Measurements from ENCODE around the gene RERE.
A peak's percentile ranks its signal among the peaks of the same experiment; 100 is the strongest.

RERE gene

GRCh38 chr1:8388732-8389562, 428.5 kb downstream of the RERE start:
- Histone ChIP-seq H3K4ac (ENCODE audit: low read length) (no peak overlapping the region), H2BK12ac (ENCODE audit: low read length) (no peak overlapping the region), H3K36me3 (replicated peaks in 1 of 2; ENCODE audit: control insufficient read depth in 2 of 2, insufficient read depth in 2 of 2, low read length in 2 of 2) (peaks cover 6 to 68% of the 10 kb centered on the region in 2 donors), H3K4me3 (ENCODE audit: low read length in 2 of 2) (no peak overlapping the region), H3K9ac (ENCODE audit: low read depth, low read length, poor library complexity) (no peak overlapping the region), H3K9me3 (replicated peaks in 1 of 2; ENCODE audit: control insufficient read depth in 2 of 2, insufficient read depth in 1 of 2, low read depth in 1 of 2, low read length in 2 of 2) (peaks cover 0 to 7% of the 10 kb centered on the region in 2 donors), H3K27ac (replicated peaks; ENCODE audit: low read length) (no peak overlapping the region), H3K4me2 (ENCODE audit: insufficient read depth, low read length, poor library complexity, severe bottlenecking) (no peak overlapping the region), H3K79me1 (ENCODE audit: low read depth, low read length) (peaks cover 7% of the 10 kb centered on the region), H2BK15ac (ENCODE audit: low read length) (no peak overlapping the region), H3K27me3 (ENCODE audit: control insufficient read depth in 3 of 3, insufficient read depth in 3 of 3, low read depth in 1 of 3, low read length in 3 of 3) (no peaks in the 10 kb centered on the region), H3K23ac (ENCODE audit: low read depth, low read length, poor library complexity) (no peak overlapping the region), H2BK120ac (ENCODE audit: low read depth, low read length) (no peak overlapping the region), H3K18ac (ENCODE audit: low read length) (no peak overlapping the region), H2AFZ (ENCODE audit: low read length) (no peak overlapping the region), H4K8ac (ENCODE audit: low read depth, low read length) (no peak overlapping the region), H2AK5ac (ENCODE audit: low read depth, low read length) (no peak overlapping the region), H3K14ac (ENCODE audit: low read length) (no peak overlapping the region), H2BK5ac (ENCODE audit: low read length) (no peak overlapping the region), H3K4me1 (ENCODE audit: control insufficient read depth in 2 of 2, insufficient read depth in 1 of 2, low read depth in 1 of 2, low read length in 2 of 2) (peaks cover 3% of the 10 kb centered on the region in 2 donors), H4K91ac (ENCODE audit: low read depth, low read length, poor library complexity) (no peak overlapping the region)
- WGBS, 2 donors (ENCODE audit: extremely low coverage in 2 of 2, insufficient read length in 2 of 2, insufficient replicate concordance in 1 of 2), result no CpG with 5 or more reads among the region's 12 CpGs
- DNase-seq (ENCODE audit: low spot score), result no peak

GRCh38 chr1:8386247-8386646, 431.2 kb downstream of the RERE start:
- no peak overlapping the region for H3K18ac ChIP-seq (ENCODE audit: low read length)
- no peak for DNase-seq (ENCODE audit: low spot score)
- H3K23ac ChIP-seq (ENCODE audit: low read depth, low read length, poor library complexity), result no peak overlapping the region
- H2BK120ac ChIP-seq (ENCODE audit: low read depth, low read length), result no peak overlapping the region
- no peaks in the 10 kb centered on the region for H3K27me3 ChIP-seq (ENCODE audit: control insufficient read depth in 3 of 3, insufficient read depth in 3 of 3, low read depth in 1 of 3, low read length in 3 of 3)
- no peak overlapping the region for H3K4me3 ChIP-seq (ENCODE audit: low read length in 2 of 2)
- H3K9me3 ChIP-seq (replicated peaks in 1 of 2; ENCODE audit: control insufficient read depth in 2 of 2, insufficient read depth in 1 of 2, low read depth in 1 of 2, low read length in 2 of 2), result peaks cover 0 to 7% of the 10 kb centered on the region in 2 donors
- H3K14ac ChIP-seq (ENCODE audit: low read length), result no peak overlapping the region
- no peak overlapping the region for H3K27ac ChIP-seq (replicated peaks; ENCODE audit: low read length)
- no peak overlapping the region for H3K4me2 ChIP-seq (ENCODE audit: insufficient read depth, low read length, poor library complexity, severe bottlenecking)
- H3K79me1 ChIP-seq (ENCODE audit: low read depth, low read length), result peaks cover 7% of the 10 kb centered on the region
- H2BK15ac ChIP-seq (ENCODE audit: low read length), result no peak overlapping the region
- peaks cover 15 to 16% of the 10 kb centered on the region in 2 donors for H3K4me1 ChIP-seq (ENCODE audit: control insufficient read depth in 2 of 2, insufficient read depth in 1 of 2, low read depth in 1 of 2, low read length in 2 of 2)
- no peak overlapping the region for H3K9ac ChIP-seq (ENCODE audit: low read depth, low read length, poor library complexity)
- H2BK5ac ChIP-seq (ENCODE audit: low read length), result no peak overlapping the region
- no peak overlapping the region for H4K91ac ChIP-seq (ENCODE audit: low read depth, low read length, poor library complexity)
- H2AK5ac ChIP-seq (ENCODE audit: low read depth, low read length), result no peak overlapping the region
- peaks cover 6 to 52% of the 10 kb centered on the region in 2 donors for H3K36me3 ChIP-seq (replicated peaks in 1 of 2; ENCODE audit: control insufficient read depth in 2 of 2, insufficient read depth in 2 of 2, low read length in 2 of 2)
- H2AFZ ChIP-seq (ENCODE audit: low read length), result no peak overlapping the region
- no peak overlapping the region for H2BK12ac ChIP-seq (ENCODE audit: low read length)
- H4K8ac ChIP-seq (ENCODE audit: low read depth, low read length), result no peak overlapping the region
- H3K4ac ChIP-seq (ENCODE audit: low read length), result no peak overlapping the region

- peaks cover 0 to 7% of the 10 kb centered on the region in 2 donors for H3K9me3 ChIP-seq (replicated peaks in 1 of 2; ENCODE audit: control insufficient read depth in 2 of 2, insufficient read depth in 1 of 2, low read depth in 1 of 2, low read length in 2 of 2)
- H3K4ac ChIP-seq (ENCODE audit: low read length), result no peak overlapping the region
- DNase-seq (ENCODE audit: low spot score), result no peak
- no peak overlapping the region for H3K18ac ChIP-seq (ENCODE audit: low read length)
- no peak overlapping the region for H2BK15ac ChIP-seq (ENCODE audit: low read length)
- no peak overlapping the region for H3K9ac ChIP-seq (ENCODE audit: low read depth, low read length, poor library complexity)
- no peak overlapping the region for H4K91ac ChIP-seq (ENCODE audit: low read depth, low read length, poor library complexity)
- no peak overlapping the region for H2AK5ac ChIP-seq (ENCODE audit: low read depth, low read length)
- no peak overlapping the region for H4K8ac ChIP-seq (ENCODE audit: low read depth, low read length)
- H3K79me1 ChIP-seq (ENCODE audit: low read depth, low read length), result peaks cover 1% of the 10 kb centered on the region
- H3K4me1 ChIP-seq (ENCODE audit: control insufficient read depth in 2 of 2, insufficient read depth in 1 of 2, low read depth in 1 of 2, low read length in 2 of 2), result peaks cover 16 to 21% of the 10 kb centered on the region in 2 donors
- no peak overlapping the region for H3K14ac ChIP-seq (ENCODE audit: low read length)
- no peak overlapping the region for H2BK5ac ChIP-seq (ENCODE audit: low read length)
- H3K27ac ChIP-seq (replicated peaks; ENCODE audit: low read length), result peak overlapping the region; percentile 36
- H3K27me3 ChIP-seq (ENCODE audit: control insufficient read depth in 3 of 3, insufficient read depth in 3 of 3, low read depth in 1 of 3, low read length in 3 of 3), result no peaks in the 10 kb centered on the region
- no peak overlapping the region for H2BK12ac ChIP-seq (ENCODE audit: low read length)
- H2BK120ac ChIP-seq (ENCODE audit: low read depth, low read length), result no peak overlapping the region
- no CpG with 5 or more reads among the region's 2 CpGs for WGBS, 2 donors (ENCODE audit: extremely low coverage in 2 of 2, insufficient read length in 2 of 2, insufficient replicate concordance in 1 of 2)
- no peak overlapping the region for H3K4me2 ChIP-seq (ENCODE audit: insufficient read depth, low read length, poor library complexity, severe bottlenecking)
- peaks cover 6 to 50% of the 10 kb centered on the region in 2 donors for H3K36me3 ChIP-seq (replicated peaks in 1 of 2; ENCODE audit: control insufficient read depth in 2 of 2, insufficient read depth in 2 of 2, low read length in 2 of 2)
- no peak overlapping the region for H2AFZ ChIP-seq (ENCODE audit: low read length)
- no peak overlapping the region for H3K23ac ChIP-seq (ENCODE audit: low read depth, low read length, poor library complexity)
- H3K4me3 ChIP-seq (ENCODE audit: low read length in 2 of 2), result no peak overlapping the region
Observed at GRCh38 chr1:8384577-8384976, 432.9 kb downstream of the RERE start.

GRCh38 chr1:8384088-8384487, 433.4 kb downstream of the RERE start:
- Histone ChIP-seq H2BK15ac (ENCODE audit: low read length) (no peak overlapping the region), H2BK12ac (ENCODE audit: low read length) (no peak overlapping the region), H3K4me3 (ENCODE audit: low read length in 2 of 2) (no peak overlapping the region), H3K27ac (replicated peaks; ENCODE audit: low read length) (peak overlapping the region; percentile 49), H3K4me2 (ENCODE audit: insufficient read depth, low read length, poor library complexity, severe bottlenecking) (no peak overlapping the region), H2BK120ac (ENCODE audit: low read depth, low read length) (no peak overlapping the region), H3K23ac (ENCODE audit: low read depth, low read length, poor library complexity) (no peak overlapping the region), H2AFZ (ENCODE audit: low read length) (no peak overlapping the region), H3K79me1 (ENCODE audit: low read depth, low read length) (peaks cover 4% of the 10 kb centered on the region), H3K4ac (ENCODE audit: low read length) (no peak overlapping the region), H3K27me3 (ENCODE audit: control insufficient read depth in 3 of 3, insufficient read depth in 3 of 3, low read depth in 1 of 3, low read length in 3 of 3) (no peaks in the 10 kb centered on the region), H3K36me3 (replicated peaks in 1 of 2; ENCODE audit: control insufficient read depth in 2 of 2, insufficient read depth in 2 of 2, low read length in 2 of 2) (peaks cover 6 to 49% of the 10 kb centered on the region in 2 donors), H3K9me3 (replicated peaks in 1 of 2; ENCODE audit: control insufficient read depth in 2 of 2, insufficient read depth in 1 of 2, low read depth in 1 of 2, low read length in 2 of 2) (peaks cover 0 to 7% of the 10 kb centered on the region in 2 donors), H3K14ac (ENCODE audit: low read length) (no peak overlapping the region), H2AK5ac (ENCODE audit: low read depth, low read length) (no peak overlapping the region), H2BK5ac (ENCODE audit: low read length) (no peak overlapping the region), H4K8ac (ENCODE audit: low read depth, low read length) (no peak overlapping the region), H3K4me1 (ENCODE audit: control insufficient read depth in 2 of 2, insufficient read depth in 1 of 2, low read depth in 1 of 2, low read length in 2 of 2) (peaks cover 16 to 22% of the 10 kb centered on the region in 2 donors), H4K91ac (ENCODE audit: low read depth, low read length, poor library complexity) (no peak overlapping the region), H3K9ac (ENCODE audit: low read depth, low read length, poor library complexity) (no peak overlapping the region), H3K18ac (ENCODE audit: low read length) (no peak overlapping the region)
- DNase-seq (ENCODE audit: low spot score), result no peak
- no CpG with 5 or more reads among the region's 6 CpGs for WGBS, 2 donors (ENCODE audit: extremely low coverage in 2 of 2, insufficient read length in 2 of 2, insufficient replicate concordance in 1 of 2)

Data from neuronal stem cell (in vitro differentiated cells).